GM12878 (cell line): Measurements from ENCODE around the gene C18orf63. TPM values are rescaled to one million over a fixed set of nuclear protein-coding genes. Genes with fewer than 3 reads are reported as not detected.

Source experiments
- ATAC-seq: fragments of 200-7000 bp; cut with Tn5 transposase; 3 replicates; pipeline ENCODE4 v1.9.1; 2020; ENCODE audit warnings: mild to moderate bottlenecking, moderate library complexity
- BruUV-seq: library from RNA; stranded (reverse); fragments of 400-500 nt; replicated peaks from 2 replicates; lab custom pipeline; 2021; lab: Mats Ljungman, UMichigan
- CTCF ChIA-PET: fragments of 300-600 bp; sonication (Branson Sonifier 250); formaldehyde crosslinking; extraction: SDS; loops from one replicate; lab custom pipeline; 2021; ENCODE audit warnings: inconsistent platforms; lab: Yijun Ruan, JAX
- POLR2A ChIA-PET: fragments of 350-600 bp; formaldehyde crosslinking; extraction: SDS; loops from one replicate; lab custom pipeline; 2021; ENCODE audit warnings: inconsistent platforms; lab: Charles Lee
- RAD21 ChIA-PET: fragments of 300-600 bp; sonication (Branson Sonifier 250); formaldehyde crosslinking; loops from one replicate; lab custom pipeline; 2023; ENCODE audit warnings: antibody characterized with exemption; ENCODE audit not compliant: unreplicated experiment; lab: Charles Lee
- SMC1A ChIA-PET: fragments of 300-600 bp; sonication (Branson Sonifier 250); formaldehyde crosslinking; loops from one replicate; lab custom pipeline; 2023; ENCODE audit not compliant: unreplicated experiment, uncharacterized antibody; lab: Charles Lee
- DNase-seq: peaks from one replicate; pipeline ENCODE4 v3.0.0-alpha.2; 2011; ENCODE audit warnings: low read depth, low spot score
- FAIRE-seq: peaks from 3 replicates; lab custom pipeline; 2011; peaks lifted over from hg19 to GRCh38; lab: Jason Lieb, UNC
- H2AFZ ChIP-seq: 2 replicates; pipeline ENCODE4 v1.6.0; 2011; ENCODE audit warnings: low read depth, low read length, control low read depth; ENCODE audit not compliant: control insufficient read depth
- H3K27ac ChIP-seq: 2 replicates; pipeline ENCODE4 v1.5.1; 2011; ENCODE audit warnings: control low read depth; ENCODE audit not compliant: control insufficient read depth, insufficient read depth
- H3K27me3 ChIP-seq, 2 experiments: replicated peaks in 1 of 2; 2 replicates each; pipeline versions ENCODE4 v1.6.0 to v1.6.1; 2011; ENCODE audit warnings: low read length in 1 of 2; ENCODE audit not compliant: control insufficient read depth in 2 of 2, insufficient read depth in 2 of 2
- H3K36me3 ChIP-seq, 2 experiments: 2 replicates each; pipeline ENCODE4 v1.5.1; 2011; ENCODE audit warnings: low read length in 1 of 2; ENCODE audit not compliant: control insufficient read depth in 2 of 2, insufficient read depth in 2 of 2
- H3K4me1 ChIP-seq: 2 replicates; pipeline ENCODE4 v1.6.1; 2011; ENCODE audit warnings: mild to moderate bottlenecking, low read length, moderate library complexity, mixed read lengths; ENCODE audit not compliant: control insufficient read depth, insufficient read depth
- H3K4me2 ChIP-seq: 2 replicates; pipeline ENCODE4 v1.6.0; 2011; ENCODE audit warnings: control low read depth; ENCODE audit not compliant: control insufficient read depth, insufficient read depth
- H3K4me3 ChIP-seq: fragments of 200-600 bp; sonication (generic); 2 replicates; pipeline ENCODE4 v1.5.1; 2016
- H3K79me2 ChIP-seq: 2 replicates; pipeline ENCODE4 v1.6.0; 2011; ENCODE audit warnings: low read length; ENCODE audit not compliant: control insufficient read depth, insufficient read depth
- H3K9ac ChIP-seq: 2 replicates; pipeline ENCODE4 v1.8.0; 2011; ENCODE audit warnings: low read length, control low read depth, mixed read lengths; ENCODE audit not compliant: control insufficient read depth, insufficient read depth
- H3K9me3 ChIP-seq: replicated peaks from 3 replicates; pipeline ENCODE4 v1.5.1; 2011; ENCODE audit warnings: mild to moderate bottlenecking, low read length; ENCODE audit not compliant: control insufficient read depth, insufficient read depth
- H4K20me1 ChIP-seq: 2 replicates; pipeline ENCODE4 v1.6.0; 2011; ENCODE audit not compliant: control insufficient read depth, insufficient read depth
- BHLHE40 ChIP-seq, 2 experiments: fragments of 450-650 bp in 1 of 2; IDR thresholded peaks; 2 replicates each; pipeline ENCODE4 v1.6.1; 2011 to 2017; ENCODE audit warnings: low read depth in 2 of 2, borderline replicate concordance in 1 of 2, improper control_type of control experiment in 1 of 2, low read length in 1 of 2, mild to moderate bottlenecking in 1 of 2
- CHD1 ChIP-seq: IDR thresholded peaks from 2 replicates; pipeline ENCODE4 v1.6.1; 2012; ENCODE audit warnings: low read depth, low read length, improper control_type of control experiment
- CHD4 ChIP-seq: fragments of 200-600 bp; sonication (generic); IDR thresholded peaks from 2 replicates; pipeline ENCODE4 v1.6.1; 2016; ENCODE audit warnings: mild to moderate bottlenecking
- ESRRA ChIP-seq: IDR thresholded peaks from 2 replicates; pipeline ENCODE4 v1.6.1; 2012; ENCODE audit warnings: mild to moderate bottlenecking, low read length, improper control_type of control experiment
- NR2F1 ChIP-seq: fragments of 450-650 bp; conservative IDR thresholded peaks from 2 replicates; pipeline ENCODE4 v1.6.1; 2017; ENCODE audit warnings: mild to moderate bottlenecking
- NRF1 ChIP-seq: conservative IDR thresholded peaks from 2 replicates; pipeline ENCODE4 v1.6.1; 2011; ENCODE audit warnings: mild to moderate bottlenecking, low read depth, low read length, improper control_type of control experiment
- RCOR1 ChIP-seq: conservative IDR thresholded peaks from 2 replicates; pipeline ENCODE4 v1.6.1; 2012; ENCODE audit warnings: low read depth, low read length, improper control_type of control experiment
- SPI1 ChIP-seq: IDR thresholded peaks from 2 replicates; pipeline ENCODE4 v1.6.1; 2011; ENCODE audit warnings: low read depth, mild to moderate bottlenecking, low read length, moderate library complexity, borderline replicate concordance; ENCODE audit not compliant: insufficient read depth
- YY1 ChIP-seq: IDR thresholded peaks from 2 replicates; pipeline ENCODE4 v1.6.1; 2011; ENCODE audit warnings: low read depth, mild to moderate bottlenecking, low read length
- ZNF274 ChIP-seq: IDR thresholded peaks from one replicate; pipeline ENCODE4 v1.8.0; 2011; ENCODE audit not compliant: insufficient read length, insufficient read depth
- WGBS: methylation state at CpG from one replicate; pipeline ENCODE4 v1.1.6; 2016; ENCODE audit warnings: low lambda C conversion rate; ENCODE audit not compliant: insufficient replicate concordance, insufficient coverage; ENCODE audit errors: missing lambda C conversion rate; 5-methylcytosine and 5-hydroxymethylcytosine counted together
- in situ Hi-C: fragments of 300-500 bp; cut with MboI; formaldehyde crosslinking; loops from 9 replicates; pipeline ENCODE4 v1.14.3; 2018; ENCODE audit warnings: mixed read lengths
- intact Hi-C: fragments of 100-400 bp; cut with micrococcal nuclease; formaldehyde crosslinking; loops from one replicate; pipeline ENCODE4 v1.14.2; 2022; ENCODE audit not compliant: unreplicated experiment
- polyA plus RNA-seq, 11 experiments: library from polyadenylated mRNA; depleted of rRNA in 4 of 11; unstranded in 6 of 11; stranded (reverse) in 5 of 11; fragments of >200 nt; fragmentation: Nextera tagmentation in 4 of 11; fragmentation: Illumina TruSeq in 1 of 11; extraction: Ambion mirVana in 4 of 11; extraction: Trizol in 1 of 11; gene quantifications; 1 replicate in 1 of 11; 2 replicates in 10 of 11; pipeline versions ENCODE4 v1.2.1 to v1.2.3, GENCODE V29; 2011 to 2016; ENCODE audit warnings: inconsistent platforms in 2 of 11, missing spikeins in 2 of 11, low read depth in 1 of 11
- total RNA-seq, 4 experiments: library from RNA; depleted of rRNA in 3 of 4; stranded (reverse); fragments of >200 nt in 3 of 4; fragmentation: Illumina TruSeq in 1 of 4; extraction: Trizol in 1 of 4; gene quantifications; 2 replicates each; pipeline versions ENCODE4 v1.2.1 to v1.2.3, GENCODE V29; 2013 to 2021
- TF ChIP-seq, protein P1 (sequence below): fragments of 450-650 bp; IDR thresholded peaks from 2 replicates; pipeline ENCODE4 v1.6.1; 2017; ENCODE audit warnings: borderline replicate concordance
- TF ChIP-seq, protein P2 (sequence below): fragments of 450-650 bp; formaldehyde crosslinking; IDR thresholded peaks from 2 replicates; pipeline ENCODE4 v1.4.0; 2022; ENCODE audit warnings: mild to moderate bottlenecking, moderate library complexity

Gene C18orf63
- total and polyA plus RNA-seq, 10 of the 15 experiments (the other 5 are each of a cell fraction or from before 2014, with no cell fraction given) = not detected

DNA sequence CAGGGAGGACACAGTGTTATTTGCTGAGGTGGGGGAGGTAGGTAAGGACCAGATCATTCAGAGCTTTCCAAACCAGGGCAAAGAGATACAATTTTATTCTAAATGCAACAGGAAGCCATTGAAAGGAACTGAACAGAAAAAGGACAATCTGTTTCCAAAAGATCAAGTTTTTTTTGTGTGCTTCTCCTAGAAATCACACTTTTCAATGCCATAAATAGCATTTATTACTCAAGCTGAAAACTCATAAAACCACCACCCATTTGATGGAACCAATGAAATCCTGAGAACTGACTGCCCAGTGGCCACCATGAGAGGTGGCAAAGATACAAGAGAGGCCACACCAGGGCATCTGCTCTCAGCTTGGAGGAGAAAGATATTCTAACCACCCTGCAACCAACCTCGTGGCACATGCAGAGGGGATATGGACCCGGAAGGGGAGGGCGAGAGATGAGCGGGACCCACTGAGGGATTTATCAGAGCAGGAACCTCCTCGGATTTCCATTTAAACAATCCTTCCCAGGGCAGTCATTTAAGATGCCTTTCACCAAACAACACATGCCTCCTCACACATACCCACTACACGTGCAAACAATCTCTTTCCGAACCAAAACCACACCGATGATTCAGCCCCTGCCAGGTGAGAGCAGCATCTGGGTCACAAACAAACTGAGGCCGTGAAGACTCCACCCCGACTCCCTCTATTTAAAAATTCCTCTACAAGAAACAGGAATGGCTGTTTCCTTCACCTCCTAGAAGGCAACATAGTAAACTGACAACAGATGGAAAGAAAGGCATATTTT, 32.7 kb upstream of the C18orf63 start:
- SMC1A ChIA-PET = interaction anchor here (0.8 kb wide), 1 partner anchor 77 kb away, joined by 3 read pairs; no protein-coding TSS in a partner anchor
- intact Hi-C loops = no loop called here

More for the DNA sequence above, 32.7 kb upstream of the C18orf63 start:
- Histone ChIP-seq H3K4me1 (peaks cover 7% of the 10 kb centered on the region; the same call in 1 of the 2 replicates), H3K79me2 (no peaks in the 10 kb centered on the region; the same call in 1 of the 2 replicates), H4K20me1 (no peaks in the 10 kb centered on the region), H3K9ac (no peak overlapping the region), H3K36me3 (no peaks in the 10 kb centered on the region), H3K4me2 (0 out of 2 replicates have a peak overlapping the region, but pooled peaks have one; percentile 15), H3K27ac (no peak overlapping the region), H3K9me3 (no peaks in the 10 kb centered on the region), H2AFZ (peak overlapping the region; percentile 3; the same call in 1 of the 2 replicates), H3K27me3 (no peaks in the 10 kb centered on the region), H3K4me3 (no peak overlapping the region)
- CTCF ChIA-PET = no interaction called here
- DNase-seq (no peak), ATAC-seq (0 out of 3 replicates have a peak, but pooled peaks have one; percentile 26), FAIRE-seq (no peak)
- RAD21 ChIA-PET = no interaction called here
- in situ Hi-C loops = no loop called here
- POLR2A ChIA-PET = interaction anchor here (1.0 kb wide), 1 partner anchor 15 kb away, joined by 3 read pairs; no protein-coding TSS in a partner anchor
- WGBS = 89% methylated on average over 10 of the region's 10 CpGs
- BruUV-seq = no TSS peak
- TF ChIP-seq, protein P1, sequence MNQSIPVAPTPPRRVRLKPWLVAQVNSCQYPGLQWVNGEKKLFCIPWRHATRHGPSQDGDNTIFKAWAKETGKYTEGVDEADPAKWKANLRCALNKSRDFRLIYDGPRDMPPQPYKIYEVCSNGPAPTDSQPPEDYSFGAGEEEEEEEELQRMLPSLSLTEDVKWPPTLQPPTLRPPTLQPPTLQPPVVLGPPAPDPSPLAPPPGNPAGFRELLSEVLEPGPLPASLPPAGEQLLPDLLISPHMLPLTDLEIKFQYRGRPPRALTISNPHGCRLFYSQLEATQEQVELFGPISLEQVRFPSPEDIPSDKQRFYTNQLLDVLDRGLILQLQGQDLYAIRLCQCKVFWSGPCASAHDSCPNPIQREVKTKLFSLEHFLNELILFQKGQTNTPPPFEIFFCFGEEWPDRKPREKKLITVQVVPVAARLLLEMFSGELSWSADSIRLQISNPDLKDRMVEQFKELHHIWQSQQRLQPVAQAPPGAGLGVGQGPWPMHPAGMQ = no peak
- TF ChIP-seq RCOR1 = no peak
- no peak for TF ChIP-seq BHLHE40 (IDR thresholded peaks at IDR 0.05; ENCODE audit: borderline replicate concordance in 1 of 2, low read depth in 2 of 2, low read length in 1 of 2)
- TF ChIP-seq ZNF274 = no peak
- TF ChIP-seq SPI1 = no peak
- no peak for TF ChIP-seq YY1
- no peak for TF ChIP-seq NRF1
- TF ChIP-seq ESRRA = no peak
- TF ChIP-seq, protein P2, sequence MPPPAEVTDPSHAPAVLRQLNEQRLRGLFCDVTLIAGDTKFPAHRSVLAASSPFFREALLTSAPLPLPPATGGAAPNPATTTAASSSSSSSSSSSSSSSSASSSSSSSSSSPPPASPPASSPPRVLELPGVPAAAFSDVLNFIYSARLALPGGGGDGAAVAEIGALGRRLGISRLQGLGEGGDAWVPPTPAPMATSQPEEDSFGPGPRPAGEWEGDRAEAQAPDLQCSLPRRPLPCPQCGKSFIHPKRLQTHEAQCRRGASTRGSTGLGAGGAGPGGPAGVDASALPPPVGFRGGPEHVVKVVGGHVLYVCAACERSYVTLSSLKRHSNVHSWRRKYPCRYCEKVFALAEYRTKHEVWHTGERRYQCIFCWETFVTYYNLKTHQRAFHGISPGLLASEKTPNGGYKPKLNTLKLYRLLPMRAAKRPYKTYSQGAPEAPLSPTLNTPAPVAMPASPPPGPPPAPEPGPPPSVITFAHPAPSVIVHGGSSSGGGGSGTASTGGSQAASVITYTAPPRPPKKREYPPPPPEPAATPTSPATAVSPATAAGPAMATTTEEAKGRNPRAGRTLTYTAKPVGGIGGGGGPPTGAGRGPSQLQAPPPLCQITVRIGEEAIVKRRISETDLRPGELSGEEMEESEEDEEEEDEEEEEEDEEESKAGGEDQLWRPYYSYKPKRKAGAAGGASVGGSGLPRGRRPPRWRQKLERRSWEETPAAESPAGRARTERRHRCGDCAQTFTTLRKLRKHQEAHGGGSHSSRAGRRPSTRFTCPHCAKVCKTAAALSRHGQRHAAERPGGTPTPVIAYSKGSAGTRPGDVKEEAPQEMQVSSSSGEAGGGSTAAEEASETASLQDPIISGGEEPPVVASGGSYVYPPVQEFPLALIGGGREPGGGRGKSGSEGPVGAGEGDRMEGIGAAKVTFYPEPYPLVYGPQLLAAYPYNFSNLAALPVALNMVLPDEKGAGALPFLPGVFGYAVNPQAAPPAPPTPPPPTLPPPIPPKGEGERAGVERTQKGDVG (CRISPR knock-in tag) = no peak
- TF ChIP-seq CHD4 = no peak
- no peak for TF ChIP-seq CHD1
- TF ChIP-seq NR2F1 = no peak
